ENCODE measurements around the gene USB1.

DNA sequence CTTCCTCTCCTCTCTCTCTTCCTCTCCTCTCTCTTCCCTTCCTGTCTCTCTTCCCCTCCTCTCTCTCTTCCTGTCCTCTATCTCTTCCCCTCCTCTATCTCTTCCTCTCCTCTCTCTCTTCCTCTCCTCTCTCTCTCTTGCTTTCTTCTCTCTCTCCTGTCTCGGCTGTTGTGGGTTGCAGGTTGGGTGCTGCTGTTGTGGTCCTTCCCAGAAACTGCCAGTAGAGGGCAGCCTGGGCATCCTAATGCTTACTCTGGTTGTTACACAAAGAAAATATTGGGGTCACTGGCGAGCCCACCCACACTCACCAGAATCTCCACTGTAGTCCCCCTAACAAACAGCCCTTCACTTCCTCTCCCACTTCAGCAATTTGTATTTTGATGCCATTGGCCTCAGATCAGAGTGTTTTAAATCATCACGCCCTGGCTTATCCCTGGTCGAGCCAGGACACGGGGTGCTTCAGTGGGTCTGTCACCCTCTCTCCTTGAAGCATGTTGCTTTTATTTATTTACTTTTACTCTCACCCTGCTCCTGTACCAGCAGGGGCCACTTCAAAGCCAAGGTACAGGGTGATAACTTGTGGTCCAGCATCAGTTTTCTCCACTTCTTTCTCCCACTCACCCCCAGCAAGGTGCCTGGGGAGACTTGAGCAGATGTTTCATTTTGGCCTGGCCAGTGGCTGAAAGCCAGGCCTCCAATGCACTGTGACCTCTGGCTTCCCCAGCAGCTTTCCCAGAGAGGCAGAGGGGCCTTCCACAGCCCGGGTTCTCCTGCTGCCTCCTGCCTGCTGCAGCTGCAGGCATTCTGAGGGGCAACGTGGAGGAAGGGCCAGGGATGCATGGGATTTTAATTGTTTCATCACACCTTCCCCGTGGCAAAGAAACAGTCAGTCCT, 19.7 kb downstream of the USB1 start:
- no peak for TF ChIP-seq EZH2phosphoT487 (IDR thresholded peaks at IDR 0.05; ENCODE audit: insufficient read depth, low read depth)
- no peak for TF ChIP-seq EZH2 (IDR thresholded peaks at IDR 0.05; ENCODE audit: insufficient read depth, poor library complexity, severe bottlenecking)
